ENCODE data around the gene NEB. TPM values are rescaled to one million over a fixed set of nuclear protein-coding genes. Genes with fewer than 3 reads are reported as not detected.

NEB gene, protein sequence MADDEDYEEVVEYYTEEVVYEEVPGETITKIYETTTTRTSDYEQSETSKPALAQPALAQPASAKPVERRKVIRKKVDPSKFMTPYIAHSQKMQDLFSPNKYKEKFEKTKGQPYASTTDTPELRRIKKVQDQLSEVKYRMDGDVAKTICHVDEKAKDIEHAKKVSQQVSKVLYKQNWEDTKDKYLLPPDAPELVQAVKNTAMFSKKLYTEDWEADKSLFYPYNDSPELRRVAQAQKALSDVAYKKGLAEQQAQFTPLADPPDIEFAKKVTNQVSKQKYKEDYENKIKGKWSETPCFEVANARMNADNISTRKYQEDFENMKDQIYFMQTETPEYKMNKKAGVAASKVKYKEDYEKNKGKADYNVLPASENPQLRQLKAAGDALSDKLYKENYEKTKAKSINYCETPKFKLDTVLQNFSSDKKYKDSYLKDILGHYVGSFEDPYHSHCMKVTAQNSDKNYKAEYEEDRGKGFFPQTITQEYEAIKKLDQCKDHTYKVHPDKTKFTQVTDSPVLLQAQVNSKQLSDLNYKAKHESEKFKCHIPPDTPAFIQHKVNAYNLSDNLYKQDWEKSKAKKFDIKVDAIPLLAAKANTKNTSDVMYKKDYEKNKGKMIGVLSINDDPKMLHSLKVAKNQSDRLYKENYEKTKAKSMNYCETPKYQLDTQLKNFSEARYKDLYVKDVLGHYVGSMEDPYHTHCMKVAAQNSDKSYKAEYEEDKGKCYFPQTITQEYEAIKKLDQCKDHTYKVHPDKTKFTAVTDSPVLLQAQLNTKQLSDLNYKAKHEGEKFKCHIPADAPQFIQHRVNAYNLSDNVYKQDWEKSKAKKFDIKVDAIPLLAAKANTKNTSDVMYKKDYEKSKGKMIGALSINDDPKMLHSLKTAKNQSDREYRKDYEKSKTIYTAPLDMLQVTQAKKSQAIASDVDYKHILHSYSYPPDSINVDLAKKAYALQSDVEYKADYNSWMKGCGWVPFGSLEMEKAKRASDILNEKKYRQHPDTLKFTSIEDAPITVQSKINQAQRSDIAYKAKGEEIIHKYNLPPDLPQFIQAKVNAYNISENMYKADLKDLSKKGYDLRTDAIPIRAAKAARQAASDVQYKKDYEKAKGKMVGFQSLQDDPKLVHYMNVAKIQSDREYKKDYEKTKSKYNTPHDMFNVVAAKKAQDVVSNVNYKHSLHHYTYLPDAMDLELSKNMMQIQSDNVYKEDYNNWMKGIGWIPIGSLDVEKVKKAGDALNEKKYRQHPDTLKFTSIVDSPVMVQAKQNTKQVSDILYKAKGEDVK (N-terminal part only)
- total RNA-seq = 1.7 TPM

DNA sequence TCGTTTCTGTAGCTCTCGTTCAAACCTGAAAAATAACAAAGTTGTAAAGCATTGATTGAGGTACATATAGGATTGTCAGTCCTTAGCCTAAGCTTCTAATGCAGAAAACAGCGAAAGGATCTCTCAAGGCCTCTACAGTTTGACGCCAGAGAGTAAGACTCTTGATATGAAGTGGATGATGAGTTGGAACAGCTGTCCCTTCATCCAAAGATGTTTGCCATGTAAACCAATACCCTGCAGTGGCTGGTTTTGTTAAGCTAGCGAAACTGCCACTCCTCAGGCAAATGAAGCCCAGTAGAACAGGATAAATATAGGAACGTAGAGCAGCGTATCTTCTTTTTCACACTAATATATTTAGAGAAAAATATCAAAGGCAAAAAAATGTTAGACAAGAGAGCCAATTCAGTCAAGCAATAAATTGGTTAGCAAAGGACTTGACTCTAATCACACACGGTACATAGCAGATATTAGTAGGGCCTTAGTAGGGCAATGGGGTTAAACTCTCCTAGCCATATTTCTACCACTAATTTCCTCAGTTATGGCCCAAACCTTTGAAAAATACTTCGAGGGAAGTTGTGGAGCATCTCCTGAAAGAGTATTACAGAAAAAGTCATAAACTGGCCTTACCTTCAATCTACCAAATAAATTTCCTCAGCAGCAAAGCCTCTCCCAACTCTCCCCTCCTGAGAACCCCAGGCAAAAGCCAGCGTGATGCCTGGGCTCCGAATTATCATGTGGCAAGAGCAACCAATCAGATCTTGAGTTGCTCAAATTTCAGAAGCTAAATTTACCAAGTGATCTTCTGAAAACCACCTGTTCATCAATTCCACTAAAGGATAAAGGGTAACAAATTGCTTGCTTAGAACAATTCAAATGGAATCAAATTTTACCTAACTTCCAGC lies at the start of gene NEB:
Gene NEB (minus strand): TSS at position 706 of the 902 bp plus-strand sequence. CDS start 1,320 bp downstream, outside the sequence.
- ATAC-seq = no peak

DNA sequence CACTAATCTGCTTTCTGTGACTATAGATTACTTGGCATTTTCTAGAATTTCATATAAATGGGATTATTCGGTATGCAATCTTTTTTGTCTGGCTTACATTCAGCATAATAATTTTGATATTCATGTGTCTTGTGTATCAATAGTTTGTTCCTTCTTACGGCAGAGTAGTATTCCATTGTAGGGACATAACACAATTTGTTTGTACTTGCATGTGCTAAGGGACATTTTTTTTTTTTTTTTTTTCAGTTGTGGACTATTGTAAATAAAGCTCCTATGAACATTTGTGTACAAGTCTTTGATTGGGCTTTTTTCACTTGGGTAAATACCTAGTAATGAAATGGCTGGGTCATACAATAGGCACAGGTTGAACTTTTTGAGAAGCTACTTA lies 48.9 kb upstream of the NEB start:
- no peak for ATAC-seq

- ATAC-seq = no peak
Observed at GRCh38 chr2:151782378-151783132, 48.3 kb upstream of the NEB start.

- no peak for ATAC-seq
Observed at GRCh38 chr2:151781642-151782041, 47.4 kb upstream of the NEB start.

DNA sequence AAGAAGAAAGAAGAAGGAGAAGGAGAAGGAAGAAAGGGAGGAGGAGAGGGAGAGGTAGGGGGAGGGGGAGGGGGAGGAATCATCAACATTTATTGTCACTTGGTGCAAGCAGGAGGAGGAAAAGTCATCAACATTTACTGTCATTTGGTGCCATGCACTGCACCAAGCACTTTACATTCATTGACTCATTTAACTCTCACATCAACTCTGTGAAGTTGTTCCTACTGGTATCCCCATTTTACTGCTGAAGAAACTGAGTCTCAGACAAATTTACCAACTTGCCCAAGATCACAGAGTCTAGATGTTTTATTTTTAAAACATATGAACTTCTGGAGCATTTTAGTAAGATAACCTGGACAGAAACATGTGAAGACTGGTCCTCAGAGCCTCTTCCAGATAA lies 46.7 kb upstream of the NEB start:
- ATAC-seq = no peak

- ATAC-seq = no peak
Observed at GRCh38 chr2:151777935-151778334, 43.7 kb upstream of the NEB start.

- no peak for ATAC-seq
Observed at GRCh38 chr2:151777487-151777886, 43.2 kb upstream of the NEB start.

DNA sequence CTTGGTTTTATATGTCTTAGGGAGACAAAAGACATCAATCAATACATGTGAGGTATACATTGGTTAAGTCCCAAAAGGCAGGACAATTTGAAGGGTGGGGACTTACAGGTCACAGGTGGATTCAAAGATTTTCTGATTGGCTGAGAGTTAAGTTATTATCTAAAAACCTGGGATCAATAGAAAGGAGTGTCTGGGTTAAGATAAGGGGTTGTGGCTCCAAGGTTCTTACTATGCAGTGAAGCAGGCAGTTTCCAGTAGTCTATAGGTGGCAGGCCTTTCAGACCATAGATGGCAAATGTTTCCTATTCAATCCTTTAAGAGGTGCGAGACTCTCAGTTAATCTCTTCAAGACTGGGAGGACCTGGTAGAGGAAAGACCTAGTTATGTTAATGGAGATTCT lies 42.1 kb upstream of the NEB start:
- no peak for ATAC-seq

DNA sequence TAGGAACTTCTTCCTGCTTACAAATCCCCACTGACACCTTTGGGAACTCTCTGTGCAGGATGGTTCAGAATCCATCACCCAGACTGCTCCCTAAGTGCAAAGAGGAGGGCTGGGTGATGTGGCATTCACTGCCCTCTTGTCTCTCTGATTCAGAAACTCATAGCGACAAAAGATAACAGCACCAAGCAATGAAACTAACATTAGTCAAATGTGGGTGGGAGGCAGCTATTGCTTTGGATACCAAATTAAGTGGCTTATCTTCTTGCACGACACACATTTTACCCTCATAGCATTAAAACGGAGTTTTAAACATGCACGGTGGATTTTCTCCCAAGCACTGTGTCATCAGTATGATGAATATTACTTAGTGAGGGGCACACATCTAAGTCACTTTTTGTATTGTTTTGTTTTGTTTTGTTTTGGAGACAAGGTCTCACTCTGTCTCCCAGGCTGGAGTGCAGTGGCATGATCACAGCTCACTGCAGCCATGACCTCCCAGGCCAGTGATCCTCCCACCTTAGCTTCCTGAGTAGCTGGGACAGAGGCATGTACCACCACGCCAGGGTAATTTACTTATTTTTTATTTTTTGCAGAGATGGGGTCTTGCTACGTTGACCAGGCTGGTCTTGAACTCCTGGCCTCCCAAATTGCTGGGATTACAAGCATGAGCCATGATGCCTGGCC lies 40.9 kb upstream of the NEB start:
- ATAC-seq = no peak

- peak; percentile 66 for ATAC-seq
Observed at GRCh38 chr2:151774506-151774905, 40.2 kb upstream of the NEB start.

DNA sequence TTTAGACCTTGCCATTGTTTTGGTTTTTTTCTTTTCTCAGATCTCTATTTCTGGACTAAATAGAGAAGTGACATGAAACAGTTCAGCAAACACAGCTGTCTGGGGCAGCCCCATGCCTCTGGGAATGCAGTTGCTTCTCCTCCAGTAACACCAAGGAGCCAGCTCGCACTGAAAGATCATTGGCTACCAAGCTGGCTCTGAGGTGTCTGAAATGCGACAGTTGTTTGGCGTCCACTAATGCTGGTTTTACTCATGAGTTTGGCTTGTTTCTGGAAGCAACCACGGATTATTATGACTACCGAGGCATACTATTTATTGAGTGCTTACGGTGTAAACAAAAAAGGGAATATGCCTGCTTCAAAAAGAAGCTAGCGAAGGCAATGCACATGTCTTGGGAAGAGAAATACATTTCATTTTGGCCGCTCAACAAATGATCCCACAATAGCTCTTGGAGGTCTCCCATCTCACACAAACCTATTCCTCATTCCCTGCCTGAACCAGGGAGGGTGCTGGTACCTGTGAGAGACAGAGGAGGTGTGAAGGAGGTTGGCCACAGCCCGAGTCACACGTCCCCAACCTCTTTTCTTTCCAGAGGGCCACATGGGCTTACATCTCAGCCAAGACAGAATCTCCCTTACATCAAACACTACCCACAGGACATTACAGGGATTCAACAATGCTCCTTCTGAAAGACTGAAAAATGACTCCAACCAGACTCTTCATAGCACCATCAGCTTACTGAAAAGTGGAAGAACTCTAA lies 37.5 kb upstream of the NEB start:
- ATAC-seq = peak; percentile 44

- ATAC-seq = no peak
Observed at GRCh38 chr2:151770995-151771394, 36.7 kb upstream of the NEB start.

- no peak for ATAC-seq
Observed at GRCh38 chr2:151769606-151770005, 35.3 kb upstream of the NEB start.

GRCh38 chr2:151767536-151767935 lies 33.3 kb upstream of the NEB start:
- ATAC-seq = no peak

GRCh38 chr2:151766437-151767153 lies 32.3 kb upstream of the NEB start:
- peak; percentile 18 for ATAC-seq

GRCh38 chr2:151765760-151766410 lies 31.6 kb upstream of the NEB start:
- no peak for ATAC-seq

GRCh38 chr2:151762694-151763093 lies 28.4 kb upstream of the NEB start:
- no peak for ATAC-seq

DNA sequence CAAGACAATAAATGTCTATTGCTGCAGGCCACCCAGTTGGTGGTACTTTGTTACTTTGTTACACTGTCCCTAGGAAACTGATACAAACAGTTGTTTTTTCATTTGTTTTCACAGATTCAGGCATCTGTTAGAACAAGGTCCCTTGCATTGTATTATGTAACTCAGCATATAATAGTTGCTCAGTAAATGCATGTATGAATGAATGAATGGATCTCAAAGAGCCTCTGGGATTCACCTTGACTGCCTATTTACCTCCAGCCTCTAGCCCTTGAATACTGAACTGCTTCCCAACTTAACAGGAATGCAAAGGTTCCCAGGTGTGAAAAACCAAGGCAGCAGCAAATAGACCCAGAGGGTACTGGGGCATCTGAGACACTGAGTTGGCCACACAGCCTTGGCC lies 27.4 kb upstream of the NEB start:
- no peak for ATAC-seq

All from esophagus mucosa (tissue), 1 donor.